22Rv1 (cell line): ENCODE results near the gene DSCAM.
A peak's percentile ranks its signal among the peaks of the same experiment; 100 is the strongest.

Experiments used
- CTCF ChIP-seq: fragments of 450-650 bp; IDR thresholded peaks from 2 replicates; pipeline ENCODE4 v1.5.1; 2017; ENCODE audit warnings: mild to moderate bottlenecking
- ZFX ChIP-seq: fragments of 450-650 bp; IDR thresholded peaks from 2 replicates; pipeline ENCODE4 v1.6.1; 2017; ENCODE audit warnings: antibody characterized with exemption, borderline replicate concordance

GRCh38 chr21:40512590-40512989 lies 334.4 kb downstream of the DSCAM start:
- TF ChIP-seq CTCF (peak; percentile 88), ZFX (no peak)
